NB4 (cell line): ENCODE measurements around the gene SUPT16H.

ENCODE experiments used
- POLR2A ChIP-seq: IDR thresholded peaks from 2 replicates; pipeline ENCODE4 v1.6.1; 2011; ENCODE audit warnings: mild to moderate bottlenecking; ENCODE audit not compliant: insufficient read length; ENCODE audit errors: extremely low read depth
- TF ChIP-seq, protein P1 (sequence below): IDR thresholded peaks from one replicate; pipeline ENCODE4 v1.5.1; 2012; ENCODE audit warnings: low read depth, low read length

DNA sequence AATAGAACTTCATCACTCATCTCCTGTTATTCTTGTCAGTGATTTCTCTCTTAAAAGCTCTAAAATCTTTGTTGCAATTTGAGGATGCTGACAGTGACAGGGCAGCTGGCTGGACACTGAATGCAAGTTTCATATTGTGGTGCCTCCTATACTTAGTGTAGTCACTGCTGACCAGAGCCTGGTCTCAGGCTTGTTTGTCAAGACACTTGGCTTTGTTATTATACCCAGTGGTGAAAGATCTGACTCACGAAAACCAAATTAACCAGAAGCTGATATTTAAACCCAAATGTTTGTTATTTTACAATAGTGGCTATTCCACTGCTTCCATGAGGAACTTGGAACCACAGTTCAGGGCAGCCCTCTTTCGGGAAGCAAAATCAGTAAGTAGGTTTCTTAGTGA lies 61.1 kb downstream of the SUPT16H start:
- no peak for TF ChIP-seq POLR2A
- TF ChIP-seq, protein P1, sequence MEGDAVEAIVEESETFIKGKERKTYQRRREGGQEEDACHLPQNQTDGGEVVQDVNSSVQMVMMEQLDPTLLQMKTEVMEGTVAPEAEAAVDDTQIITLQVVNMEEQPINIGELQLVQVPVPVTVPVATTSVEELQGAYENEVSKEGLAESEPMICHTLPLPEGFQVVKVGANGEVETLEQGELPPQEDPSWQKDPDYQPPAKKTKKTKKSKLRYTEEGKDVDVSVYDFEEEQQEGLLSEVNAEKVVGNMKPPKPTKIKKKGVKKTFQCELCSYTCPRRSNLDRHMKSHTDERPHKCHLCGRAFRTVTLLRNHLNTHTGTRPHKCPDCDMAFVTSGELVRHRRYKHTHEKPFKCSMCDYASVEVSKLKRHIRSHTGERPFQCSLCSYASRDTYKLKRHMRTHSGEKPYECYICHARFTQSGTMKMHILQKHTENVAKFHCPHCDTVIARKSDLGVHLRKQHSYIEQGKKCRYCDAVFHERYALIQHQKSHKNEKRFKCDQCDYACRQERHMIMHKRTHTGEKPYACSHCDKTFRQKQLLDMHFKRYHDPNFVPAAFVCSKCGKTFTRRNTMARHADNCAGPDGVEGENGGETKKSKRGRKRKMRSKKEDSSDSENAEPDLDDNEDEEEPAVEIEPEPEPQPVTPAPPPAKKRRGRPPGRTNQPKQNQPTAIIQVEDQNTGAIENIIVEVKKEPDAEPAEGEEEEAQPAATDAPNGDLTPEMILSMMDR = no peak
